ENCODE measurements around the gene NUP98. TPM values are rescaled to one million over a fixed set of nuclear protein-coding genes. Genes with fewer than 3 reads are reported as not detected.

Gene NUP98
- total RNA-seq, 1 experiment from 2014 or later: 98.4 TPM

- no peak for TF ChIP-seq EZH2 (IDR thresholded peaks at IDR 0.05)
Measured at GRCh38 chr11:3637201-3637600, 160.2 kb downstream of the NUP98 start (continued).

GRCh38 chr11:3635641-3636375 is 161.5 kb downstream of the NUP98 start:
- Histone ChIP-seq H3K4me3 (replicated peaks in 1 of 2; ENCODE audit: low read depth in 1 of 2, low read length in 2 of 2) (no peak overlapping the region), H3K9me3 (ENCODE audit: control insufficient read depth in 1 of 2, insufficient read depth in 1 of 2, low read depth in 1 of 2, low read length in 2 of 2) (no peaks in the 10 kb centered on the region), H3K9me2 (ENCODE audit: insufficient read depth) (no peaks in the 10 kb centered on the region), H3K36me3 (ENCODE audit: control insufficient read depth in 1 of 2, insufficient read depth in 2 of 2, low read length in 2 of 2) (no peaks in the 10 kb centered on the region), H3K79me2 (ENCODE audit: insufficient read depth, low read length) (no peaks in the 10 kb centered on the region), H4K20me1 (ENCODE audit: insufficient read depth) (no peaks in the 10 kb centered on the region), H3K27ac (ENCODE audit: low read depth, low read length) (no peak overlapping the region), H2AFZ (ENCODE audit: low read depth, low read length, poor library complexity, severe bottlenecking) (no peak overlapping the region), H3K4me2 (ENCODE audit: low read length) (no peak overlapping the region), H3K9ac (ENCODE audit: low read length) (no peak overlapping the region), H3K27me3 (ENCODE audit: insufficient read depth, low read length) (no peaks in the 10 kb centered on the region), H3K4me1 (ENCODE audit: control insufficient read depth in 1 of 2, insufficient read depth in 2 of 2, low read length in 2 of 2) (no peaks in the 10 kb centered on the region)
- ChIA-PET RAD21 (ENCODE audit: low non-redundant PET in 1 of 2, low total read pairs in 2 of 2, uncharacterized antibody in 2 of 2, unreplicated experiment in 2 of 2) (no interaction called here), CTCF (no interaction called here), POLR2A (no interaction called here)
- ATAC-seq (no peak), DNase-seq (ENCODE audit: low read depth, low spot score) (no peak)
- TF ChIP-seq POLR2A (IDR thresholded peaks at IDR 0.05; ENCODE audit: borderline replicate concordance, extremely low read depth, insufficient read depth, insufficient read length) (no peak), CBX3 (IDR thresholded peaks at IDR 0.05; ENCODE audit: low read depth) (no peak), SRF (IDR thresholded peaks at IDR 0.05; ENCODE audit: low read depth) (no peak), CTCF (IDR thresholded peaks at IDR 0.05 in 2 of 3, conservative IDR thresholded peaks at IDR 0.05 in 1 of 3; ENCODE audit: borderline replicate concordance in 1 of 3, insufficient read depth in 1 of 3, low read depth in 2 of 3, low read length in 2 of 3) (no peak)
- BruUV-seq (replicated peaks): no TSS peak
- intact Hi-C loops (cut with micrococcal nuclease): no loop called here

Data from HCT116 (cell line).